Epithelial cell of prostate (primary cell): Measurements from ENCODE around the gene ADAMTS7.
"Not testable (repeated sequence)": the region's sequence is repeated elsewhere in the genome, so short reads cannot be mapped to it uniquely, and the experiment has no call there.

Source experiments
- DNase-seq: peaks from one replicate; pipeline ENCODE4 v3.0.0-alpha.2; 2011; ENCODE audit warnings: low read depth, low spot score
- H3K27ac ChIP-seq: fragments of 450-650 bp; 2 replicates; pipeline ENCODE4 v1.5.1; 2017; ENCODE audit warnings: mild to moderate bottlenecking

The ADAMTS7 gene

GRCh38 chr15:78756781-78757635 lies 54.3 kb downstream of the ADAMTS7 start:
- H3K27ac ChIP-seq: peak overlapping the region; percentile 41
- peak; percentile 10 for DNase-seq

GRCh38 chr15:78755900-78756591 lies 55.2 kb downstream of the ADAMTS7 start:
- DNase-seq: peak; percentile 39
- H3K27ac ChIP-seq: not testable (repeated sequence)

- not testable (repeated sequence) for DNase-seq, H3K27ac ChIP-seq
These were observed 56.5 kb downstream of the ADAMTS7 start for GRCh38 chr15:78754637-78755280.

- not testable (repeated sequence) for H3K27ac ChIP-seq, DNase-seq
These were observed 57.3 kb downstream of the ADAMTS7 start for GRCh38 chr15:78753751-78754535.

- not testable (repeated sequence) for DNase-seq
These were observed 58.0 kb downstream of the ADAMTS7 start for GRCh38 chr15:78753359-78753659.

GRCh38 chr15:78752492-78753358 lies 58.5 kb downstream of the ADAMTS7 start:
- H3K27ac ChIP-seq: no peak overlapping the region
- DNase-seq: no peak

More at GRCh38 chr15:78753359-78753659, 58.0 kb downstream of the ADAMTS7 start:
- not testable (repeated sequence) for H3K27ac ChIP-seq

GRCh38 chr15:78751602-78751979 lies 59.7 kb downstream of the ADAMTS7 start:
- no peak for DNase-seq
- H3K27ac ChIP-seq: no peak overlapping the region

- DNase-seq, H3K27ac ChIP-seq: not testable (repeated sequence)
These were observed 60.2 kb downstream of the ADAMTS7 start for GRCh38 chr15:78750974-78751601.

GRCh38 chr15:78750566-78750965 lies 60.7 kb downstream of the ADAMTS7 start:
- DNase-seq: no peak

GRCh38 chr15:78749831-78750230 lies 61.4 kb downstream of the ADAMTS7 start:
- H3K27ac ChIP-seq: no peak overlapping the region
- DNase-seq: no peak

More at GRCh38 chr15:78750566-78750965, 60.7 kb downstream of the ADAMTS7 start:
- H3K27ac ChIP-seq: no peak overlapping the region

GRCh38 chr15:78747877-78748276 lies 63.4 kb downstream of the ADAMTS7 start:
- DNase-seq, H3K27ac ChIP-seq: not testable (repeated sequence)

- H3K27ac ChIP-seq: not testable (repeated sequence)
These were observed 69.6 kb downstream of the ADAMTS7 start for GRCh38 chr15:78741674-78742073.

GRCh38 chr15:78740904-78741274 lies 70.4 kb downstream of the ADAMTS7 start:
- no peak for DNase-seq
- no peak overlapping the region for H3K27ac ChIP-seq

More at GRCh38 chr15:78741674-78742073, 69.6 kb downstream of the ADAMTS7 start:
- not testable (repeated sequence) for DNase-seq

GRCh38 chr15:78739996-78740903 lies 71.0 kb downstream of the ADAMTS7 start:
- DNase-seq: no peak
- no peak overlapping the region for H3K27ac ChIP-seq

- DNase-seq: no peak
- no peak overlapping the region for H3K27ac ChIP-seq
These were observed 72.1 kb downstream of the ADAMTS7 start for GRCh38 chr15:78739206-78739605.

GRCh38 chr15:78737931-78738558 lies 73.2 kb downstream of the ADAMTS7 start:
- H3K27ac ChIP-seq, DNase-seq: not testable (repeated sequence)

GRCh38 chr15:78737187-78737820 lies 74.0 kb downstream of the ADAMTS7 start:
- H3K27ac ChIP-seq: no peak overlapping the region
- no peak for DNase-seq
